GM10248 (cell line): ENCODE measurements around the gene DHX57.

Experiments used
- CTCF ChIA-PET: fragments of 300-600 bp; sonication (Branson Sonifier 250); formaldehyde crosslinking; extraction: SDS; loops from one replicate; lab custom pipeline; 2021; ENCODE audit warnings: antibody characterized with exemption; lab: Yijun Ruan, JAX
- POLR2A ChIA-PET: fragments of 350-650 bp; sonication (Branson Sonifier 250); formaldehyde crosslinking; extraction: SDS; loops from one replicate; lab custom pipeline; 2020; ENCODE audit warnings: antibody characterized with exemption; lab: Yijun Ruan, JAX
- DNase-seq: peaks from one replicate; pipeline ENCODE4 v3.0.0; 2012; ENCODE audit errors: extremely low spot score
- CTCF ChIP-seq: IDR thresholded peaks from 2 replicates; pipeline ENCODE4 v1.5.1; 2012; ENCODE audit warnings: mild to moderate bottlenecking, low read depth; ENCODE audit errors: extremely low read depth, missing control alignments, control extremely low read depth

Gene DHX57

DNA sequence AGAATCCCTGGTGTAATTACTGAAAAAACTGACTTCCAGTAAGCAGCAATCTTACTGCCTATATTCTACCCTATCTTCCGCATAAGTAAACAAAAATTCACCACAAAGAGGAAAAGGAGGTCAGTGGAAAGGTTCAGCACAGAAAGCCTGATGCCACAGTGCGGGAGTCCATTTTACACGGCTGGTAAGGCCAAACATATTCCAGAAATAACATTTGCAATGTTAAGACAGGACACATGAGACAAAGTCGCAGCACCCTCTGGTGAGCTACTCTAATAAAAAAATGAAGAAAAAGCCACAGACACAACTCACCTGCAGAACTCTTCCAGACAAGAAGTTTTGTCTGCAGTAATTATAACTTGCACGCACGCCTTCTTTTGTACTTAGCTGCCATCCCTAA is 57.2 kb downstream of the DHX57 start:
- POLR2A ChIA-PET: no interaction called here
- no peak for TF ChIP-seq CTCF
- DNase-seq: no peak
- CTCF ChIA-PET: interaction anchor here (1.0 to 2.1 kb wide), 5 partner anchors 9 to 21 kb away, joined by 3 to 5 read pairs (median 5); no protein-coding TSS in a partner anchor

GRCh38 chr2:38815936-38816335 is 59.8 kb downstream of the DHX57 start:
- ChIA-PET POLR2A (no interaction called here), CTCF (interaction anchor here (0.8 to 1.4 kb wide), 2 partner anchors 16 to 28 kb away, joined by 3 read pairs; no protein-coding TSS in a partner anchor)
- TF ChIP-seq CTCF: no peak
- no peak for DNase-seq

GRCh38 chr2:38810488-38810887 is 65.2 kb downstream of the DHX57 start:
- POLR2A ChIA-PET: no interaction called here
- TF ChIP-seq CTCF: no peak

DNA sequence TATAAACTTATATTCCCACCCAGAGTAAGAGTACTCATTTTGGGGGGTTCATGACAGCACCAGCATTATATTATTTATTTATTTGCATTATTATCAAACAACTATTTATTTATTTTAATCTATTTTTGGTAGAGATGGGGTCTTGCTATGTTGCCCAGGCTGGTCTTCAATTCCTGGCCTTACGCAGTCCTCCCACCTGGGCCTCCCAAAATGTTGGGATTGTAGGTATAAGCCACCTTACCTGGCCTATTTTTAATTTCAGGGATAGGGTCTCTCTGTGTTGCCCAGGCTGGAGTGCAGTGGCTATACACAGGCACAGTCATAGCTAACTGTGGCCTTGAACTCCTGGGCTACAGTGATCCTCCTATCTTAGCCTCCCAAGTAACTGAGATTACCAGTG is 67.1 kb downstream of the DHX57 start:
- POLR2A ChIA-PET: no interaction called here
- TF ChIP-seq CTCF: peak; percentile 2
- DNase-seq: no peak
- CTCF ChIA-PET: no interaction called here

More at GRCh38 chr2:38810488-38810887, 65.2 kb downstream of the DHX57 start:
- DNase-seq: no peak
- CTCF ChIA-PET: no interaction called here

DNA sequence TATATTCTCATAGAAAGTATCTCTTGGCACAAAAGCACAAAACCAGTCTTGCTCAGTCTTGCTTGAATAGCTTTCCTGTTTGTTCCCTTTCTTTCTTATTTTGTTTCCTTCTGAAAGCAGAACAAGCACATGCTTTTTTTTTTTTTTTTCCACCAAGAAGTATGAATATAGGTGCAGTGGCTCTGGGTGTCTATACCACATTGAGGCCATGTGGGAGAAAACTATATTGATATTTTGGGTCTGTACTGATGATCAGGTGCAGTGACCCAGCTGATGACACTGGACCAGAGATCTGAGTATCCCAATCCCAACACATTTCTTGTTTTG is 69.0 kb downstream of the DHX57 start:
- ChIA-PET CTCF (interaction anchor here (1.2 to 1.6 kb wide), 2 partner anchors 14 to 69 kb away, joined by 3 to 4 read pairs; partner anchors contain the start of genes DHX57 and MORN2), POLR2A (interaction anchor here (1.3 kb wide), 1 partner anchor 55 kb away, joined by 3 read pairs; the partner anchor contains the start of gene SRSF7)
- TF ChIP-seq CTCF: no peak
- DNase-seq: no peak

GRCh38 chr2:38806015-38806732 is 69.6 kb downstream of the DHX57 start:
- CTCF ChIA-PET: interaction anchor here (1.0 to 1.6 kb wide), 5 partner anchors 15 to 270 kb away, joined by 3 to 5 read pairs (median 4); partner anchors contain the start of genes DHX57 and MORN2

More at GRCh38 chr2:38806015-38806732, 69.6 kb downstream of the DHX57 start:
- DNase-seq: no peak
- POLR2A ChIA-PET: interaction anchor here (1.3 kb wide), 1 partner anchor 55 kb away, joined by 3 read pairs; the partner anchor contains the start of gene SRSF7
- no peak for TF ChIP-seq CTCF
